Mucosa of stomach (tissue), 1 donor: Measurements from ENCODE around the gene CRTC1.

Experiments used
- H3K27me3 ChIP-seq: one replicate; pipeline ENCODE4 v1.7.0; 2013; ENCODE audit warnings: mild to moderate bottlenecking, low read length; ENCODE audit not compliant: control insufficient read depth, insufficient read depth
- H3K36me3 ChIP-seq: one replicate; pipeline ENCODE4 v1.7.0; 2013; ENCODE audit warnings: low read length; ENCODE audit not compliant: control insufficient read depth, insufficient read depth
- H3K4me1 ChIP-seq: one replicate; pipeline ENCODE4 v1.7.0; 2013; ENCODE audit warnings: mild to moderate bottlenecking, low read length; ENCODE audit not compliant: control insufficient read depth, insufficient read depth
- H3K4me3 ChIP-seq: one replicate; pipeline ENCODE4 v1.7.0; 2013; ENCODE audit warnings: low read length
- H3K9ac ChIP-seq: one replicate; pipeline ENCODE4 v1.7.0; 2013; ENCODE audit warnings: mild to moderate bottlenecking, low read length, moderate library complexity
- H3K9me3 ChIP-seq: one replicate; pipeline ENCODE4 v1.7.0; 2013; ENCODE audit warnings: mild to moderate bottlenecking, low read length, moderate library complexity; ENCODE audit not compliant: control insufficient read depth
- donor health status: Pancreatic carcinoma.

Gene CRTC1

GRCh38 chr19:18683109-18683957 lies at the start of gene CRTC1:
CRTC1 (plus strand) TSS chr19:18683680; CDS start chr19:18683703, 23 bp downstream.
- Histone ChIP-seq H3K36me3 (no peaks in the 10 kb centered on the region), H3K9ac (peak within 1 kb of the TSS; percentile 76), H3K4me3 (peak within 1 kb of the TSS; percentile 80), H3K4me1 (peaks cover 15% of the 10 kb centered on the region), H3K27me3 (no peaks in the 10 kb centered on the region), H3K9me3 (no peaks in the 10 kb centered on the region)

GRCh38 chr19:18634612-18635297 lies 48.7 kb upstream of the CRTC1 start:
- peaks cover 29% of the 10 kb centered on the region for H3K4me1 ChIP-seq
- no peaks in the 10 kb centered on the region for H3K36me3 ChIP-seq

GRCh38 chr19:18635831-18636182 lies 47.7 kb upstream of the CRTC1 start:
- Histone ChIP-seq H3K9ac (no peak overlapping the region), H3K4me1 (peaks cover 29% of the 10 kb centered on the region), H3K9me3 (no peaks in the 10 kb centered on the region), H3K27me3 (no peaks in the 10 kb centered on the region), H3K4me3 (no peak overlapping the region), H3K36me3 (no peaks in the 10 kb centered on the region)

More at GRCh38 chr19:18634612-18635297, 48.7 kb upstream of the CRTC1 start:
- H3K4me3 ChIP-seq, result no peak overlapping the region
- H3K27me3 ChIP-seq, result no peaks in the 10 kb centered on the region
- H3K9me3 ChIP-seq, result no peaks in the 10 kb centered on the region
- no peak overlapping the region for H3K9ac ChIP-seq

DNA sequence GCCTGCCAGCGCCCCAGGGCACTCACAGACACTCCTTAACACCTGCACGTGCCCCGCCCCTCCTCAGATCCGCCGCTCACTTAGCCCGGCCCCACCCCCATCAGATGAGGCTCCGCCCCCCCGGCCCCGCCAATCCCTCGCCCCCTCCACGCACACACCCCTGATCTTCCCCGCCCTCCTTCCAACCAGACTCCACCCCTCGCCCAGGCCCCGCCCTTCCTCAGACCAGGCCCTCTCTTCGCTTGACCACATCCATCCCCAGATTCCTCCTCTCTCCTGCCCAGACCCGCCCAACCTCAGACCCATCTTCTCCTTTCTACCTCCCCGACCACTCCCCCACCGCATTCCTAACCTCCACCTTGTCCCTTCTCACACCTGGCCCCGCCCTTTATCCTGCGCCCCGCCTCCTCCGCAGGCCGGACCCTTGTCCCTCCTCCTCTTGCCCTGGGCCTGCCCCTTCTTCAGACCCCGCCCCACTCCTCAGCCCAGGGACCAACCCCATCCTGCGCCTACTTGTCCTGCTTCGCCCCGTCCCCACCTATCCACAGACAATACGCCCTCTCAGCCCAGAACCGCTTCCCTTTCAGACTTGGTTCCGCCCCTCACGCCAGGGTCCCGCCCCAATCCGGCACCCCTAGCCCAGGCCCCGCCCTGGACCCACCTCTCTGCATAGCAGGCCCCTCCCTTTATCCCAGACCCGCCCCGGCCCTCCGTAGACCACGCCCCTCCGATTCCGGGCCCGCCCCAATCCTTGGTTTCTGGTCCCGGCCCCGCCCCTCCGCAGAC lies 47.1 kb upstream of the CRTC1 start:
- no peaks in the 10 kb centered on the region for H3K9me3 ChIP-seq
- peaks cover 29% of the 10 kb centered on the region for H3K4me1 ChIP-seq
- no peaks in the 10 kb centered on the region for H3K27me3 ChIP-seq
- no peak overlapping the region for H3K4me3 ChIP-seq
- H3K36me3 ChIP-seq, result no peaks in the 10 kb centered on the region
- peak overlapping the region; percentile 50 for H3K9ac ChIP-seq

DNA sequence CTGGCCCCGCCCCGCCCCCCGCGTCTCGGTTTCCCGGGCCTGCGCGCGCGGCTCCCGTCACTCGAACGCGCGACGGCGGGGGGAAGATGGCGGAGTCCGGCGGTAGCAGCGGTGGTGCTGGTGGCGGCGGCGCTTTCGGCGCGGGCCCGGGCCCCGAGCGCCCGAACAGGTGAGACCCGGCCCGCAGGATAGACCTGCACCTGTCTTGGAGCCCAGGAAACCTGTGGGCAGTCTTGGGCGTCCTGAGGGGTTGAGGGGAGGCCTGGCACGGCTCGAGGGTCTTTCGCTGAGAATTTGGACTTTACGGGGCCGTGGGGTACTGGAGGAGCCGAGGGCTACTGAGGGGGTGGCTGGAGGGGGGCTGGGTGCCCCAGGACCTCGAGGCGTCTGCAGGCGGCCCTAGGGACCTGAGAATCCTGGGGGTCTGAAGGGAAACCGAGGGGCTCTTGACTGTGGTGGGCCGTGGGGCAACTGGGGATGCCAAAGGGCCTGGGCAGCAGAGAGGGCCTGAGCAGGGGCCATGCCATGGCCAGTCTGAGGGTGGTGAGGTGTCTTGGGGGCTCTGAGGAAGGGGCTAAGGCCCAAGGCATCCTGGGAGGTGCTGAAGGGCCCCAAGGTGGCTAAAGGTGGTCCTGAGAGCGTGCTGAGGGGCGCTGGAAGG lies 46.4 kb upstream of the CRTC1 start, which contains the start of gene KLHL26:
Gene KLHL26, plus strand, starts transcription at position 60 of the 661 bp plus-strand sequence. Its CDS starts 27 bp downstream, at position 87.
- H3K4me1 ChIP-seq, result peaks cover 29% of the 10 kb centered on the region
- no peaks in the 10 kb centered on the region for H3K36me3 ChIP-seq
- peak within 1 kb of the TSS; percentile 77 for H3K4me3 ChIP-seq
- H3K27me3 ChIP-seq, result no peaks in the 10 kb centered on the region
- H3K9ac ChIP-seq, result peak within 1 kb of the TSS; percentile 86
- no peaks in the 10 kb centered on the region for H3K9me3 ChIP-seq

DNA sequence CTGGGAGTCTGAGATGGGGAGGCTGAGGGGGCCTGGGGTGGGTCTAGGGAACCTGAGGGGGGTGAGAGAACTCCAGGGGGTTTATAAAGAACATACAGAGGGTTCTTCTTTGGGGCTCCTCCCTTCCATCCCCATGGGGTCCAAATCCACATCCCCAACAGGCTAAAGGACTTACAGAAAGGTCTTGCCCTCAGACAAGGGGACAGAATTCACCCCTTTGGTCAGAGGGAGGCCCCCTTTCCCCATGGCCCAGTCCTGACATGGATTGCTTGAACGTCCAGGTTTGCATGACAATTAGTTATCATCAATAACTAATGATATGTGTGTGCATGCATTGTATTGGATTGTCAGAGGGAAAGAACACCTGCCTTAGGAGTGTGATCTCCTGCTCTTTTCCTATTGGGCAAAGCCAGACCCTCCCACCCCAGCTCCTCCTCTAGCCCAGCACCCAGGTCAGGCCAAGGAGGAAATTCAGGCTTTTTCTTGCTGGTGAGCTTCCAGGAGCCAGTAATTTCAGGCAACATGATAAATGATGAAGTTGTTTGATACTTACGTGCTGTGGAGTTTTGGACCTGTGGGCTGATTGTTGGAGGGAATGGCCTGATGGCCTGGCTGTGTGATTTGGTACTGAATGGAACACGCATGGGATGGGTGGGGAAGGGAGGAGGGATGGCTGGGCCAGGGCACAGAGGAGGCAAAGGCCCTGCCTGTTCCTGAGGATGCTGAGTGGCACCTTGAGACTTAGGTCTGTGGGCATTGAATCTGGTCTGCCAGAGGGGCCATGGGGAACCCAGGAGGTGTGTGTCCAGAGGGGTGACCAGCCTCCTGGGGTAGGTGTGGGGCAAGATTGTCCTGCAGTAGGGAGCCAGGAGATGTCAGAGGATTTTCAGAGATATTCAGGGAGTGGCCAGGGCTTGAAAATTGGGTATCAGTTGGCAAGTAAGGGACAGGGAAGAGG lies 45.5 kb upstream of the CRTC1 start:
- no peaks in the 10 kb centered on the region for H3K9me3 ChIP-seq
- H3K4me3 ChIP-seq, result peak overlapping the region; percentile 77
- H3K4me1 ChIP-seq, result peaks cover 29% of the 10 kb centered on the region
- H3K9ac ChIP-seq, result peak overlapping the region; percentile 86
- H3K27me3 ChIP-seq, result no peaks in the 10 kb centered on the region
- no peaks in the 10 kb centered on the region for H3K36me3 ChIP-seq

DNA sequence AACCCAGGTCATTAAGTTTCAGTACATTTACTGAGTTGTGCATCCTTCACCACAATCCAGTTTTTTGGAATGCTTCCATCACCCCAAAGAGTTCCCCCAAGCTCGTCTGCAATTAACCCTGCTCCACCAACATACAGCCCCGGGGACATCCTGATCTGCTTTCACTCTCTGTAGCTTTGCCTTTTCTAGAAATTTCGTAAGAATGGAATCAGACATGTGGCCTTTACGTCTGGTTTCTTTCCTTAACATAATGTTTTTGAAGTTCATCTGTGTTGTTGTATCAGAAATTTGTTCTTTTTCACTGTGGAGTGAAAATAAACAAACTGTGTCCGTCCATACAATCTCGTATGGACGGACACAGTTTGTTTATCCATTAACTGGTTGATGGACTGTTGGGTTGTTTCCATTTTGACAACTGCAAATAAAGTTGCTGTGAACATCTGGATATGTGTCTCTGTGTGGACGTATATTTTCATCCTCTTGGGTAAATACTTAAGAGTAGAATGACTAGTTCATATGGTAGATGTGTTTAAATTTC lies 43.7 kb upstream of the CRTC1 start:
- Histone ChIP-seq H3K9me3 (no peaks in the 10 kb centered on the region), H3K4me3 (no peak overlapping the region), H3K4me1 (peaks cover 29% of the 10 kb centered on the region), H3K36me3 (no peaks in the 10 kb centered on the region), H3K9ac (no peak overlapping the region), H3K27me3 (no peaks in the 10 kb centered on the region)

DNA sequence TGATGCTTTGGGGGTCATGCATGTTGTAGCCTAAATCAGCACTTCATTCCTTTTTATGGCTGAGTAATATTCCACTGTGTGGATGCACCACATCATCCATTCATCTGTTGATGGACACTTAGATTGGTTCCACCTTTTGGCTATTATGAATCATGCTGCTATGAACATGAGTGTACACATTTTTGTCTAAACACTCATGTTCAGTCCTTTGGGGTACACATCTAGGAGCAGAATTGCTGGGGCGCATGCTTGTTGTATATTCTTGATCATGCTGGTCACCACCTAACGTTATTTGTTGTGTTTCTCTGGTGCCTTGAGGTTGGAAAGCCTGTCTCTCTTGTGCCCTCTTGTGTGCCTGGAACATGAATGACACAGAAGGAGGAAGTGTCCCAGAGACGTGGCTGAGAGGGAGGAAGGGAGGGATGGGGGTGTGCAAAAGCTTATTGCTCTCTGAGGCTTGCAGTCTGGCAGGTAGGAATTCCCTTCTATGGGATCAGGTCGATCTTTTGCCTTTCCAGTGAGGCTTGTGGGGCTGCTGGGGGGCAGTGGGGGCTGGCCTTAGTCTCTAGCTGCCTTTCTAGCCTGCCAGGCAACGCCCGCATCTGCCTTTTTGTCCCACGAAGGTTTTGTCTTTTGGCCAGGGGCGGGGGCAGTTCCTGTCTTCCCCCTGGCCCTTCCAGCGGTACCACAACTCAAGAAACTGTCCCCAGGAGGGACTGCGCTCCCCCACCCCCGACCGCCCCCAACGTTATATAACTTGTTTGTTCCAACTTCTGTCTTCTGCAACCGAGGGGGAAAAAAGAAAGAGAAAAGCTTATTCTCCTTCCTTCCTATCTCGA lies 39.1 kb upstream of the CRTC1 start:
- H3K4me1 ChIP-seq, result no peaks in the 10 kb centered on the region
- no peak overlapping the region for H3K4me3 ChIP-seq
- H3K36me3 ChIP-seq, result no peaks in the 10 kb centered on the region
- no peak overlapping the region for H3K9ac ChIP-seq
- no peaks in the 10 kb centered on the region for H3K9me3 ChIP-seq
- no peaks in the 10 kb centered on the region for H3K27me3 ChIP-seq

DNA sequence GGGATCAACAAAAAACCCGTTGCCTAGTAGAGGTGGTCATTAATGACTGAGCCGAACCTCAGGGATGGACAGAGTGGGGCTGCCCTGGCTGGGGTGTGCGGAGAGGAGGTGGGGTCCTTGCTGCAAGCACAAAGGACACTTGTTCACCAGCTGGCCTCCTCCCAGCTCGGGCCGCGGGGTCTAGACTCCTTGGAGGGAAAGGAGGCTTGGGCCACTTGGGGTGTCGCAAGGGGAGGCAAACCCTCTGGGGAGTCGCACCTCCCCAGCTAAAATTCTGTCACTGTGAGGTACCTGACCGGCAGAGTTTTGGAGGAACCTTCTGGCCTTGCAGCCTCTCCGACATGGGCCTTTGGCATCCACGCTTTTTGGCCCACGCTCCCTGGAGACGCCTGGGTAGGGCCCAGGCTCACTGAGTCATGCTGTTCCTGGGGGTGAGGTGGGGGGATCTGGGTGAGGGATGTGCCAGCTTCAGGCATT lies 38.4 kb upstream of the CRTC1 start:
- no peaks in the 10 kb centered on the region for H3K9me3 ChIP-seq
- H3K36me3 ChIP-seq, result no peaks in the 10 kb centered on the region
- no peak overlapping the region for H3K9ac ChIP-seq
- H3K27me3 ChIP-seq, result no peaks in the 10 kb centered on the region
- no peaks in the 10 kb centered on the region for H3K4me1 ChIP-seq
- H3K4me3 ChIP-seq, result no peak overlapping the region
